HG03571 (cell line): ENCODE data around the gene ESR1.
"Not testable (repeated sequence)": the region's sequence is repeated elsewhere in the genome, so short reads cannot be mapped to it uniquely, and the experiment has no call there.

ENCODE experiments used
- ATAC-seq: cut with Tn5 transposase; IDR thresholded peaks from one replicate; pipeline ENCODE4 v1.9.1; 2021; ENCODE audit not compliant: unreplicated experiment

The ESR1 gene

DNA sequence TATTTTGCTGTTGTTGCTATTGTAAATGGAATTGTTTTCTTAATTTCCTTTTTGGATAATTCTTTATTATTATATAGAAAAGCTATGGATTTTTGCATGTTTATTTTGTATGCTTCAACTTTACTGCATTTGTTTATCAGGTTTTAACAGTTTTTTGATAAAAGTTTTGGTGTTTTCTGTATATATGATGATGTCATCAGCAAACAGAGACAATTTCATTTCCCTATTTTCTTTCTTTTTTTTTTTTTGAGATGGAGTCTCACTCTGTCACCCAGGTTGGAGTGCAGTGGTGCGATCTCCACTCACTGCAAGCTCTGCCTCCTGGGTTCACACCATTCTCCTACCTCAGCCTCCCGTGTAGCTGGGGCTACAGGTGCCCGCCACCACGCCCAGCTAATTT is 156.9 kb downstream of the ESR1 start:
- ATAC-seq, result not testable (repeated sequence)

DNA sequence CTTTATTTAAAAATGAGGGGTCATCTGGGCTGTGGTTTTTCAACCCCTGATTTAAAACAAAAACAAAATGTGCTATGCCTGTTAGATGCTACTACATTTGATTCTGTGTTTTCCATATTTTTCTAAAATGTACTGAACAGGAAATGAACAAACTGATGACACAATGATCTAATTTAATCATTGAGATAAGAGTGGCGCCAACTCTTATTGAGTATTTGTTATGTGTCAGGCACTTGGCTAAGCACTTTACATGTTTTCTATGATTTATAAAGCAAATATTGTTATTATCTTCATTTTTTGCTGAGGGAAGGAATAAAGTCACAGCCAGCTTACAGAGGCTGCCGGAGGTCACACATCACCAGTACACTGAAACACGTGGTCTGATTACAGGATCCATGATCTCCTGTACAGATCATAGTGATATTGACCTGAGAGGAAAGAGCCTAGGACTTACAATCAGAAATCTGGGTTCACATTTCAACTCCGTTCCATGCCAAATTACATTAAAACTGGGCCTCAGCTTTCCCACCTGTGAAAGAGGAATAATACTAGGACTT is 166.7 kb downstream of the ESR1 start:
- no peak for ATAC-seq

DNA sequence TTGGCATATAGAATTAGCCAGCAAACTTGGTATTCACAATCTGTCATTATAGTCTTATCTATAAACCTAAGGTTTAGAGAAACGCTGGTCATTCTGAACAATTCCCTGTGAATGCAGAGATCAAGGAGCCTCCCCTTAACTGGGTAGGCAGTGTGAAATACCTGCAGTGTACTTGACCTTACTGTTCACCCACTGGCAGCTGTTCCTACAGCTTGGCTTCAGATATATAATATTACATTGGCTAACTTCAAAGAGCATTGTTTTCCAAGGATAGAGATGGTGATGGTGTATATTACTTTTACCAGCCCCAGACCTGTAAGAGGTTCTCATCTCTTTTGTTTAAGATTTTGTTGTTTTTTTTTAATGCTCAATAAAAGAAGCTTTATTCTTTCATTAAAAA is 168.3 kb downstream of the ESR1 start:
- ATAC-seq, result no peak

DNA sequence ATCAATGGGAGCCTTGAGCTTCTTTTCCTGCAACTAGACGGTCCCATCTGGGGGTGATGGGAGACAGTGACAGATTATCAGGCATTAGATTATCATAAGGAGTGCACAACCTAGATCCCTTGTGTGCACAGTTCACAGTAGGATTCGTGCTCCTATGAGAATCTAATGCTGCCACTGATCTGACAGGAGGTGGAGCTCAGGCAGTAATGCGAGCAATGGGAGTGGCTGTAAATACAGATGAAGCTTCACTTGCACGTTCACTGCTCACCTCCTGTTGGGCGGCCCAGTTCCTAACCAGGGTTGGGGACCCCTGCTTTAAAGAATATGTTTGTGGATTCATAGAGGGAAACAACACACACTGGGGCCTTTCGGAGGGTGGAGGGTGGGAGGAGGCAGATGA is 180.7 kb downstream of the ESR1 start:
- not testable (repeated sequence) for ATAC-seq

DNA sequence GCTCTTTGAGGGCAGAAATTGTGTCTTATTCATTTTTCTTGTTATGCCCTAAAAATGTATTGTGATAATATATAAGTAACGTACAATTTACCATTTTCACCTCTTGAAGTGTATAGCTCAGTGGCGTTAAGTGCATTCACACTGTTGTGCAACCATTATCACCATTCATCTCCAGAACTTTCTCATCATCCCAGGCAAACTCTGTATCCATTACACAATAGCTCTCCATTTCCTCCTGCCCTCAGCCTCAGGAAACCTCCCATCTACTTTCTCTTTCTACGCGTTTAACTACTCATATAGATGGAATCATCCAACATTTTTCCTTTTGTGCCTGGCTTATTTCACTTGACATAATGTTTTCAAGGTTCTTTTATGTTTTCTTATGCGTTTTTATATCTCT is 184.6 kb downstream of the ESR1 start:
- no peak for ATAC-seq

DNA sequence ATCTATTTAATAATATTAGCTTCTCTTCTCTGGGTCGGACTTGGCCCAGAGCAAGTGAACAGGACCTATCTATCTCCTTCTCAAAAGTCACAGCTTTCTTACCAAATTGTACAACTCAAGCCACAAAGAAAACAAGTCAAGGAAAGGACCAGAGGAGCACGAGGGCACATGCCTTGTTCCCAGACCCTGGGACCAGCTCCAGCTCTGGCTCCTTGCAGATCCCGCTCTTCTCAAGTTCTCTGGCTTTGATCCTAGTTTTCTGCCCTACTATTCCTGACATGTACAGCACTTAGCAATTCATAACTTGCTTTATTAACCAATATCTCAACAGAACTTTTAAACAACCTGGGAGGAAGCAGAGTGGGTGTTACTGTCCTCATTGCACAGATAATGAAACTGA is 185.9 kb downstream of the ESR1 start:
- no peak for ATAC-seq

DNA sequence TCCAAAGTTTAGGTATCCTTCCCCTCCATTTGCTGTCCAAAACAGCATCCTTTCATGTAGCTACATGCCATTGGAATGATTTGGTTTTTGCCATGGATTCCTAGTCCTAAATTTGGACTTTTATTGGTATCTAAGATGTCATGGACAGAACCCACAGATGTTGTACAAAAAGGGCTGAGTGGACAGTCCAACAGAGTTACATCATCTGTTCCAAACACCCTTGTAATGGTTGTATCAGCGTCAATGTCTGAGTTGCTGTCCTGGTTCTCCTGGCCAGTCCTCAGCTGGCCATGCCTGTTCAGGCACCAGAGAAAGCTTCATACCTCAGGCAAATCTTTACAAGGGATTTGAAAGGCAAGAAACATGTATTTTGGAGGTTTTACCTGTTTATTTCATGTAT is 191.3 kb downstream of the ESR1 start:
- ATAC-seq, result no peak

DNA sequence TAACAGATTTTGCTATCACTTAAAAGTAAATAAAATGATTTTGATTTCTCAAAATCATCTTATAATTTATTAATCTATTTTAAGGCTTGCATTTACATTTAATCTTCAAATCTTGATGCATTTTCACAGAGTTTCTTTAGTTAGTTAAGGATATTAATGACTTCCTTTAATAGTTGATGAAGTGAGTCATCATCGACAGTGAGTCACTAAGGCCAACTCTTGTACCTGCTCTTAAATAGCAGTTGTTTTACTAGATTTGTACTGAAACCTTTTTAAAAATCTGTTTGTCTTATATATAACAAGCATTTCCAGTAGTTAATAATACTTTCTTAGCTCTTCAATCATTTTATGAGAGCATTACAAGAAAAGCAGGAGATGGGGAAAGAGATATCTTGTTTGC is 191.7 kb downstream of the ESR1 start:
- ATAC-seq, result no peak

DNA sequence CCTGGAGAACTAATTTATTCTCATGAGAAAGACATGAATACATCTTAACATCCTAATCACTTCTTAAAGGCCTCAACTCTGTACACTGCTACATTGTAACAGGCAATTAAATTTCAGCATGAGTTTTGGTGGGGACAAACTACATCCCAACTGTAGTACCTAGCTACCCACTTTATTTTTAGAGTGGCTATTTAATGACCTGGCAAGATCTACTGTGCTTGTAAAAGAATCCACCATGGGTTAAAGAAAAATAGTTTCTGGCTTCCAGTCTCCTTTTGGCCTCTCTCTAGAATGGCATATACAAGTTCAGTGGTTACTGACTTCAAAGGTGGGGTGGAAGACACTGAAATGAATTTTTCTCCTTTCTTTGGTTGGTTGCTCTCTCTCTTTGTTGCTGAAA is 193.9 kb downstream of the ESR1 start:
- ATAC-seq, result no peak

DNA sequence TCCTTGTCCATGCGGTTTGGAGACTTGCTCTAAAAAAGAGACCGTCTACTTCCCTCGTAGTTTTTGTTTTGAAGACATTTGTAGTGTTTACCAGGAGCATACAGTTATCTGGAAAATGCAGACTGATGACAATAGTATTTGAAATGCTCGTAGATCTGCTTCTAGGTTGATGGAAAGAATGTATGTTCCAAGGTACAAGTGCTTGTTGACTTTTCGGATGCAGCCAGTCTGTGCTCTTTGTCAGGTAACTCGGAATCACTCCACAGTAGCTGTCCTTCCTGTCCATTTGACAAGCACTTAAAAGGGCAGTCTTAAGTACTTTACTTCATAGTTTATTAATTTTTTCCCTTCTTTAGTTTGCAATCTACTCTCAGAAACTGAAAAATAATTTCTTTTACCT is 194.8 kb downstream of the ESR1 start:
- no peak for ATAC-seq

DNA sequence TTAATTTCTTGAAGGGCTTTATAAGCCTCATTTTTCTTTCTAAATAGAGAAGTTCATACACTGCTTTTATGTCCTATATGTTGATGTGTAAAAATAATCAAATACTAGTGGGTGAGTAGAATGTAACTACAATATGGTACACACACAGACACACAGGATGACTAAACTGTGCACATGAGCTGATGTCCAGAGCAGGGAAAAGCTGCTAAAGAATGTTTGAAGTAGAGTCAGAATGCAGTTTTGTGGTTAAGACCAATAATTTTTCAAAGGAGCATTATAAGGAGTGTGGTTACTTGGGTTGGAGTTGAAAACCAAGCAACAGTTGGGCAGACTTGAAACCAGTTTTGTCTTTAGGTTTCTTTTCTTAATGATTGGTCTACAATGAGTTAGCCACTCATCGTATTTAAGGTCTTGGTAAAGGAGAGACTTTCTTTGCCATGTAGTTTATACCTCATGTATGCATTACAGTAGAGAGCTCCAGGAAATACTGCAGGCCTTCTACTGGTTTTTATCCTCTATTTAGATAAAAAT is 196.6 kb downstream of the ESR1 start:
- ATAC-seq, result no peak

DNA sequence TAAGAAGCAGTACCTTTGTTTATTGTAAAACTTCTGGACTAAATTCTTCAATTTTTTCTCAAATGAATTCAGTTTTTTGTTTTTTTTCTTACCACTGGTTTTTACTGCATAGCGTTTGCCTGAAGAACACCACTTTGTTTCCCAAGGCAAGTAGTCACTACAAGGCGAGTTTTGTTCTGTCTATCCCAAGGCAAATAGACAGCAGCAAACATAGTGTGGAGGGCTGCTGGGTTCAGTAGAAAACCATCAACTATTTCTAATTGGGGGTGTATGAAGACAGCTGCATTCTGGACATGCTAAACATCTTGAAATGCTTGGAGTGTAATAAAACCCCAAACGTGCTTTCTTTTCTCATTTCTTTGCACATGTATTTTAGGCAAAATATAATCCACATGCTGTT is 197.4 kb downstream of the ESR1 start:
- ATAC-seq, result no peak

DNA sequence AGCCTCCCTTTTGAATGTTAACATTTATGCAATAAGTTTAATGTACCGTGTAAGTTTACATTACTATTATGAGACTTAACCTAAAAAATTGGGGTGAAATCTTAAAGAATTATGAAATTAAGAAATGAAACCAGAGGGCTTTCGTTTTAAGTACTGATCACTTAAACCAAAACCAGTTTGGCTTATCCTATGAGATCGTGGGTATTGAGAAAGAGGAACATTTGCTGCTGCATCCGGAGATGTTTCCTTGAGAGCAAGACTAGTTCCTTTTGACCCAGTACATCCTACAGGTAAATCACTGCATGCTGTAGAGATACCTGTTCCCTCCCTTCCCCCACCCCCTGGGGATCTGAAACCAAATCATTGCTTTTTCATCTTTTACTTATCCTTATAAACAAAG is 201.3 kb downstream of the ESR1 start:
- no peak for ATAC-seq

DNA sequence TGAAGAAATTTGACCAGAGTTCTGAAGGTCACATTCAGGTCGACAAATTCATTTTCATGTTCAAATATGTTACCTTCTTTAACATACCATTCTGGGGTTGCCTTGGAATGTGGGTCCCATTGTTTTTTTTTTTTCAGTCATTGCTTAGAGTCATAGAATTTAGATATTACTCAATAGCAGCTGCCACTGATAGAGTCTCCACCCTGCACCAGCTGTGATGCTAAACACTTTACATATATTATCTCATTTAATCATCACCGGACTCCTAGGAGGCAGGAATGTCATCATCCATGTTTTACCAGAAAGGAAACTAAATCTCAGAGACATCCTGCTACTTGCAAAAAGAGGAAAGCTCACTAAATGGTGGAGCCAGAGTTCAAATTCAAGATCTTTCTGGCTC is 204.7 kb downstream of the ESR1 start:
- no peak for ATAC-seq

DNA sequence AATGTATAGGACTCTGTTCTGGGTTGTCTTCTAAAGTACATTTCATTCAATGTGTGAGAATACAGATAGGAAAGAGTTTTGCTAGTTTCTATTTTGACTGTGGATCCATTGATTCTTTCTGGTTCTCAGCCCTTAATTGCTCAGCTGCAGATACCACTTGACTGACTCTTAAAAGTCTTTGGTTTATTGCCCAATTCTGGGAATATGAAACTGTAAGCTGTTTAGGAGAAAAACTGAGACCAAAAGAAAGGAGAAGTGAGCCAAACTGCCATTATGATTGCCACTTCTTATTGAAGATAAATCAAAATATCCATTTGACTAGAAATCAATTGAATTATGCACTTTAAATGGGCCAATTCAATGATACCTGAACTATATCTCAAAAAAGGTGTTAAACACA is 211.4 kb downstream of the ESR1 start:
- ATAC-seq, result no peak

DNA sequence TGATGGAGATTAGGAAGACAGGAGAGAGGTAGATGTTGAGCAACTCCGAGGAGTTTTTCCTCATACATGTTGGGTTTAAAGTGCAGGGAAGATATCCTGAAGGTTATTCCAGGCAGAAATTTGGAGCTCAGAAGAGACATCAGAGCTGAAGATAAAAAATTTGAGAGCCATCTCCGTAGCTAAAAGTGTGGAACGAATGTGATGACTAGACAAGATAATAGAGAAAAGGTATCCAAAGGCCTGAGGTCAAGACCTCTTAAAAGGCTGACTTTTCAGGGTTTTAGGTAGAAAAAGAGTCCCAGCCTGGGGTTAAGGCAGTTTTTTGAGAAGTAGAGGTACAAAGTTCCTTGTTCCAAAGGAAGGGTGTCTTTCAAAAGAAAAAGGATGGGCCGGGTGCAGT is 214.8 kb downstream of the ESR1 start:
- no peak for ATAC-seq

DNA sequence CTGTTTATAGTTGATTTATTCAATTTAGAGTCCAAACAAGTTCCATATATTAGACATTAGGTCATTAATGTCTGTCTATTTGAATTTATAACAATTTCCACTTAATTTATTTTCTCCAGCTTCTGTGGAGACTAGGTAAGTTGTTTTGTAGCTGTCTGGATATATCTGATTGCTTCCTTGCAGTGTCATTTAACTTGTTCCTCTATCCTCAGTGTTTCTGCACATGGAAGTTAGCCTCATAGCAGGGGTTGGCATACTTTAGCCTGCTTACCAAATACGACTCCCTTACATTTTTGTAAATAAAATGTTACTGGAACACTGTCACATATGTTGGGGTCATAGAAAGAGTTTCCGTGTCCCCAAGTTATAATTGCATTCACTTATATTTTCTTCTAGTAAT is 216.1 kb downstream of the ESR1 start:
- no peak for ATAC-seq

DNA sequence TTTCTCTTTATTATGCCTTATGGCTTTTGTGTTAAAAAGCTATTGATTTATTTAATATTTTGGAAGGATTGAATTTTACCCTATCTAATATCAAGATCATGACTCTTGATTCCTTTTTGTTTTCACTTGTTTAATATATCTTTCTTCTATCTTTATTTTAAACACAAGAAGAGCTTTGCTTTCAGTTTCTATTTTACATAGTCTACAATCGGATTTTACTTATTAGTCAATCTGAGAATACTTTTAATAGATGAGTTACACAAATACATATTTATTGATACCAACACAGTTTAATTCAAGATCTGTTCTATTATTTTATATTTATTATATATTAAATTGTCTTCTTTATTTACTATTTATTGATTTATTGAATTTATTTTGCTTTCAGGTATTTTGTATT is 218.8 kb downstream of the ESR1 start:
- ATAC-seq, result no peak

DNA sequence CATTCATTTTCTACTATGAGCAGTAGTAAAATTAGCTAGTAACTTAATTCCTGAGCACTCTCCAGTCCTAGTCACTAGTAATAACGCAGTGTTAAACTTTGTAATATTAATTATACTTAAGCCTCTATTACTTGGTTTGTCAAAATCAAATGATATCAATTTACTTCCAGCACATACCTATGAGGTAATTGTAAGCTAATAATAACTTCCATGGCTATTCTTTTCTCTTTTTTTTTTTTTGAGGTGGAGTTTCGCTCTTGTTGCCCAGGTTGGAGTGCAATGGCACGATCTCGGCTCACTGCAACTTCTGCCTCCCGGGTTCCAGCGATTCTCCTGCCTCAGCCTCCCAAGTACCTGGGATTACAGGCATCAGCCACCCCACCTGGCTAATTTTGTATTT is 219.3 kb downstream of the ESR1 start:
- not testable (repeated sequence) for ATAC-seq

DNA sequence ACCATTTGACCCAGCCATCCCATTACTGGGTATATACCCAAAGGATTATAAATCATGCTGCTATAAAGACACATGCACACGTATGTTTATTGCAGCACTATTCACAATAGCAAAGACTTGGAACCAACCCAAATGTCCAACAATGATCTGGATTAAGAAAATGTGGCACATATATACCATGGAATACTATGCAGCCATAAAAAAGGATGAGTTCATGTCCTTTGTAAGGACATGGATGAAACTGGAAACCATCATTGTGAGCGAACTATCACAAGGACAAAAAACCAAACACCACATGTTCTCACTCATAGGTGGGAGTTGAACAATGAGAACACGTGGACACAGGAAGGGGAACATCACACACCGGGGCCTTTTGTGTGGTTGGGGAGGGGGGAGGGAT is 226.3 kb downstream of the ESR1 start:
- not testable (repeated sequence) for ATAC-seq

DNA sequence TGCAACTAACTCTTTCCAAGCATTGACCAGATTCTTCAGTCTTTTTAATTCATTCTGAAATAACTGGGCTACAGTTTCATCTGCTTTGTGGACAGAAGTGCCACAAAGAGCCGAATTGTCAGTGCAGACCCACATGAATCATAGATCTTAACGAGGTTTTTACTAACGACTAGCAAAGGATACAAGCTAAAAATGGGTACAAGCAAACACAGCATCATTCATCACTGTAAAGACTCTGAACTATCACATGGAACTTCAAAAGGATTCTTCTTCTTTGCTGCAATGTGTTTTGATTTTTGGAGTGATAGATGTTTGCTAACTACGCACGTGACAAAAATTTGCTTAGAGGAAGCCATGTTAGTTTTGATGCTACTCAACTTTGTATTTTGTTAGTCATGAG is 227.1 kb downstream of the ESR1 start:
- ATAC-seq, result no peak

DNA sequence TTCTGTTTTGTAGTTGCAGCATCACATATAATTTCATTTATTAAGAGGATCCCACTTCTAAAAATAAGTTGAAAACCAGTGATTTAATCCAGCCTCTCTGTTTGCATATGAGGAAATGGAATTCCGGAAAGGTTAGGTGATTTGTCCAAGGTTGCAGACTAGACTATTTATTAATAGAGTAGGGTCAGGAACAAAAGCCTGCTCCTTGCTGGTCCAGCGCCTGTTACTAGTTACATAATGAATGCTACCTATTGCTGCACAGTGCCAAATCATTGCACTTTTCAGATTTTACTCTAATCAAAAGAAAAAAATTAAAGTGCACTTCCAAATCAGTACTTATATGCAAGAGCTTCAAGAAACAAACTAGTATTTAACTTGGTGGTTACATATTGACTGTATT is 238.6 kb downstream of the ESR1 start:
- ATAC-seq, result no peak

DNA sequence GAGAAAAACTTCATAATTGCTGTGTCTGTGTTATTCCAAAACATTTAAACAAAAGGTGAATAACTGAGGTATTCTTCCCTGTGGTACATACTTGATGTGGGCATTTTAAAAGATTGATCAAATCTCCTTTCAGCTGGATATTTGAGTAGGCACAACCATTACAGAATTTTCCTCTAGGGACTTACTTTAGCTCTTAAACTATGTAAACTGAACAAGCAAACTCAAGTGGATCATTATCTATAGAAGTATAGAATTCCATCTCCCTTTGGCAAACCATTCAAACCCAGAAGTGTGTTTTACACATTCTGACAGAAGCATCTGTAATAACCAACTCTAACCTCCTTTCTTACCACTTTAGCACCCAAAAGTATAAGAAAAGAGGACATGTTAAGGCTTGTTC is 241.4 kb downstream of the ESR1 start:
- ATAC-seq, result no peak

DNA sequence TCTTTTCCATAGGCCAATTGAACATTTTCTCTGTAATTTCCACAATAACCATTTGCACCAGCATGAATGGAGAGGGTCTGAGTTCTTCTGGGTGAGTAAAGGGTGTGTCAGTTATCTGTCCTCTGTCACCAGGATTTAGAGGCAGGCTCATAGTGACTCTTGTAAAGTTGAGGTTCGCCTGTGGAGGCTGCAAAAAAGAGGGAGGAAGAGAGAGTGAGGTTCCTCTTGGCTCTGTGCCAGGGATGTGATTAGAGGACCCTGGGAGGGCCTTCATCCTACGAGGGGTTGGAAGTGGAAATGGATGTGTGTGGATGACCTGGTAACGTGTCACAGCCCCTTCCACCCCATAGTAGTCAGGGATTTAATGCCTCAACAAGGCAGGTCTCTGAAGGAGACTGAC is 242.0 kb downstream of the ESR1 start:
- ATAC-seq, result no peak
